Hepatocyte (in vitro differentiated cells): ENCODE measurements around the gene ROBO1. TPM values are rescaled to one million over a fixed set of nuclear protein-coding genes. Genes with fewer than 3 reads are reported as not detected.
A peak's percentile ranks its signal among the peaks of the same experiment; 100 is the strongest.

Experiments used
- DNase-seq: peaks from one replicate; pipeline ENCODE4 v3.0.0-alpha.2; 2016; ENCODE audit warnings: low spot score
- H2AFZ ChIP-seq: fragments of 200-600 bp; sonication (generic); 2 replicates; pipeline ENCODE4 v1.6.0; 2016; ENCODE audit warnings: antibody characterized with exemption, mild to moderate bottlenecking
- H3K27ac ChIP-seq: fragments of 200-600 bp; sonication (generic); 2 replicates; pipeline ENCODE4 v1.5.1; 2016; ENCODE audit warnings: mild to moderate bottlenecking
- H3K27me3 ChIP-seq: fragments of 200-600 bp; sonication (generic); 2 replicates; pipeline ENCODE4 v1.6.1; 2016
- H3K36me3 ChIP-seq: fragments of 200-600 bp; sonication (generic); replicated peaks from 2 replicates; pipeline ENCODE4 v1.5.1; 2016; ENCODE audit warnings: low read depth; ENCODE audit not compliant: insufficient read depth
- H3K4me1 ChIP-seq: fragments of 200-600 bp; sonication (generic); 2 replicates; pipeline ENCODE4 v1.5.1; 2016; ENCODE audit warnings: mild to moderate bottlenecking, moderate library complexity; ENCODE audit not compliant: insufficient read depth
- H3K4me2 ChIP-seq: fragments of 200-600 bp; sonication (generic); 2 replicates; pipeline ENCODE4 v1.6.0; 2016
- H3K4me3 ChIP-seq: fragments of 200-600 bp; sonication (generic); 2 replicates; pipeline ENCODE4 v1.5.1; 2016; ENCODE audit warnings: mild to moderate bottlenecking
- H3K79me2 ChIP-seq: fragments of 200-600 bp; sonication (generic); 2 replicates; pipeline ENCODE4 v1.6.0; 2017; ENCODE audit warnings: mild to moderate bottlenecking
- H3K9me2 ChIP-seq: fragments of 200-600 bp; sonication (generic); replicated peaks from 2 replicates; pipeline ENCODE4 v1.6.0; 2017; ENCODE audit warnings: mild to moderate bottlenecking; ENCODE audit not compliant: insufficient read depth
- H3K9me3 ChIP-seq: fragments of 200-600 bp; sonication (generic); 2 replicates; pipeline ENCODE4 v1.5.1; 2016; ENCODE audit warnings: low read depth, mild to moderate bottlenecking
- H4K20me1 ChIP-seq: fragments of 200-600 bp; sonication (generic); 2 replicates; pipeline ENCODE4 v1.6.0; 2016; ENCODE audit warnings: mild to moderate bottlenecking; ENCODE audit not compliant: insufficient read depth, poor library complexity, severe bottlenecking
- EZH2 ChIP-seq: fragments of 200-600 bp; sonication (generic); IDR thresholded peaks from 2 replicates; pipeline ENCODE4 v1.6.1; 2016; ENCODE audit warnings: antibody characterized with exemption, mild to moderate bottlenecking, borderline replicate concordance
- EZH2phosphoT487 ChIP-seq: fragments of 200-600 bp; sonication (generic); IDR thresholded peaks from one replicate; pipeline ENCODE4 v1.6.1; 2018; ENCODE audit warnings: antibody characterized with exemption, mild to moderate bottlenecking, low read depth, moderate library complexity; ENCODE audit not compliant: unreplicated experiment, severe bottlenecking
- WGBS: methylation state at CpG from one replicate; pipeline ENCODE4 v1.1.6; 2016; ENCODE audit warnings: low lambda C conversion rate; ENCODE audit errors: missing lambda C conversion rate; 5-methylcytosine and 5-hydroxymethylcytosine counted together
- polyA plus RNA-seq: library from polyadenylated mRNA; unstranded; fragments of >200 nt; fragmentation: Nextera tagmentation; extraction: Ambion mirVana; gene quantifications from 2 replicates; pipeline ENCODE4 v1.2.1, GENCODE V29; 2016
- total RNA-seq: library from RNA; depleted of rRNA; stranded (reverse); fragments of >200 nt; gene quantifications from 2 replicates; pipeline ENCODE4 v1.2.3, GENCODE V29; 2014
- TF ChIP-seq, protein P1 (sequence below): fragments of 200-600 bp; sonication (generic); IDR thresholded peaks from 2 replicates; pipeline ENCODE4 v1.5.1; 2016; ENCODE audit warnings: antibody characterized with exemption, mild to moderate bottlenecking; ENCODE audit not compliant: poor library complexity

ROBO1 gene
- total RNA-seq: 44.3 and 50.1 TPM in 2 replicates
- 13.3 and 13.6 TPM in 2 replicates for polyA plus RNA-seq

- Histone ChIP-seq H3K9me3 (no peaks in the 10 kb centered on the region), H3K79me2 (no peaks in the 10 kb centered on the region), H3K4me3 (peak within 1 kb of the TSS; percentile 33), H3K9me2 (no peaks in the 10 kb centered on the region), H2AFZ (peak within 1 kb of the TSS; percentile 44), H3K4me1 (no peaks in the 10 kb centered on the region), H3K27ac (no peak within 1 kb of the TSS), H3K4me2 (peak within 1 kb of the TSS; percentile 84), H3K27me3 (peaks cover 66% of the 10 kb centered on the region), H3K36me3 (no peaks in the 10 kb centered on the region), H4K20me1 (no peaks in the 10 kb centered on the region)
- 4% methylated on average over 12 of the region's 12 CpGs for WGBS
- TF ChIP-seq EZH2 (peak; percentile 17), EZH2phosphoT487 (no peak)
- DNase-seq: peak; percentile 11
Measured at GRCh38 chr3:79767905-79768267, at the start of gene ROBO1. Gene ROBO1 (minus strand): TSS chr3:79767998.

GRCh38 chr3:79817224-79817623 lies 49.4 kb upstream of the ROBO1 start:
- H3K4me1 ChIP-seq: no peaks in the 10 kb centered on the region
- no peaks in the 10 kb centered on the region for H3K9me3 ChIP-seq
- no peaks in the 10 kb centered on the region for H3K36me3 ChIP-seq
- WGBS: 76% methylated on average over 3 of the region's 3 CpGs
- no peak for DNase-seq
- H3K4me3 ChIP-seq: no peak overlapping the region
- TF ChIP-seq, protein P1, sequence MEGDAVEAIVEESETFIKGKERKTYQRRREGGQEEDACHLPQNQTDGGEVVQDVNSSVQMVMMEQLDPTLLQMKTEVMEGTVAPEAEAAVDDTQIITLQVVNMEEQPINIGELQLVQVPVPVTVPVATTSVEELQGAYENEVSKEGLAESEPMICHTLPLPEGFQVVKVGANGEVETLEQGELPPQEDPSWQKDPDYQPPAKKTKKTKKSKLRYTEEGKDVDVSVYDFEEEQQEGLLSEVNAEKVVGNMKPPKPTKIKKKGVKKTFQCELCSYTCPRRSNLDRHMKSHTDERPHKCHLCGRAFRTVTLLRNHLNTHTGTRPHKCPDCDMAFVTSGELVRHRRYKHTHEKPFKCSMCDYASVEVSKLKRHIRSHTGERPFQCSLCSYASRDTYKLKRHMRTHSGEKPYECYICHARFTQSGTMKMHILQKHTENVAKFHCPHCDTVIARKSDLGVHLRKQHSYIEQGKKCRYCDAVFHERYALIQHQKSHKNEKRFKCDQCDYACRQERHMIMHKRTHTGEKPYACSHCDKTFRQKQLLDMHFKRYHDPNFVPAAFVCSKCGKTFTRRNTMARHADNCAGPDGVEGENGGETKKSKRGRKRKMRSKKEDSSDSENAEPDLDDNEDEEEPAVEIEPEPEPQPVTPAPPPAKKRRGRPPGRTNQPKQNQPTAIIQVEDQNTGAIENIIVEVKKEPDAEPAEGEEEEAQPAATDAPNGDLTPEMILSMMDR: no peak
- TF ChIP-seq EZH2phosphoT487 (no peak), EZH2 (no peak)
- no peaks in the 10 kb centered on the region for H4K20me1 ChIP-seq
- H2AFZ ChIP-seq: no peak overlapping the region
- no peaks in the 10 kb centered on the region for H3K79me2 ChIP-seq
- no peak overlapping the region for H3K27ac ChIP-seq
- H3K4me2 ChIP-seq: no peak overlapping the region
- H3K9me2 ChIP-seq: no peaks in the 10 kb centered on the region
- H3K27me3 ChIP-seq: no peaks in the 10 kb centered on the region

GRCh38 chr3:79815478-79815877 lies 47.7 kb upstream of the ROBO1 start:
- Histone ChIP-seq H3K9me2 (no peaks in the 10 kb centered on the region), H3K9me3 (no peaks in the 10 kb centered on the region), H3K4me2 (no peak overlapping the region), H3K79me2 (no peaks in the 10 kb centered on the region), H3K27ac (no peak overlapping the region), H2AFZ (no peak overlapping the region), H3K27me3 (no peaks in the 10 kb centered on the region), H3K4me1 (no peaks in the 10 kb centered on the region), H3K4me3 (no peak overlapping the region), H4K20me1 (no peaks in the 10 kb centered on the region), H3K36me3 (no peaks in the 10 kb centered on the region)
- no peak for DNase-seq
- TF ChIP-seq EZH2phosphoT487: no peak
- TF ChIP-seq, protein P1: no peak
- no peak for TF ChIP-seq EZH2

DNA sequence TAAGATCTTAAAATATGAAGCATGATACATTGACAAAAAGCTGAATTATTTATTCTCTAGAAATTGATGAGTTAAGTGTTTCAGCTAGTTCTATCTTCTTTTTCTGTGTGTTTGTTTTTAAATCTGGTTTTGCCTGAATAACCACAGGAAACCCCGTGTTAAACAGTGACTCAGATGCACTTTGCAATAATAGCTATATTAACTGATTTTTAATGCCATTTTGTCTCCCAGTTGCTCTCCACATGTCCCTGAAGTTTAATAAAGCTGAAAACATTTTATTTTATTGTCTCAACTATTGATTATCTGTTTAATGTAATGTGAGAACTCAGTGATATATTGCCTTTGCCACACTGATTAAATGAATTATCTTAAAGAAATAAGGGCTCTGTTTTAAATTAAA lies 42.8 kb upstream of the ROBO1 start:
- no peaks in the 10 kb centered on the region for H3K9me3 ChIP-seq
- WGBS: 68% methylated on average over 1 of the region's 1 CpG
- H3K4me1 ChIP-seq: no peaks in the 10 kb centered on the region
- H3K27me3 ChIP-seq: no peaks in the 10 kb centered on the region
- TF ChIP-seq EZH2 (no peak), EZH2phosphoT487 (no peak)
- TF ChIP-seq, protein P1: no peak
- no peak overlapping the region for H3K4me2 ChIP-seq
- DNase-seq: no peak
- no peak overlapping the region for H3K27ac ChIP-seq
- no peaks in the 10 kb centered on the region for H3K36me3 ChIP-seq
- H2AFZ ChIP-seq: no peak overlapping the region
- H3K9me2 ChIP-seq: no peaks in the 10 kb centered on the region
- H3K79me2 ChIP-seq: no peaks in the 10 kb centered on the region
- H4K20me1 ChIP-seq: no peaks in the 10 kb centered on the region
- no peak overlapping the region for H3K4me3 ChIP-seq
